Tibial nerve (tissue), 3 donors: ENCODE data around the gene RNF167.

Experiments
- POLR2A ChIP-seq, 2 donors: fragments of 450-650 bp; IDR thresholded peaks; one replicate each; pipeline ENCODE4 v1.6.1; 2017; ENCODE audit warnings: antibody characterized with exemption in 2 of 2, mild to moderate bottlenecking in 2 of 2, moderate library complexity in 2 of 2
- TF ChIP-seq, protein P1 (sequence below), 5 experiments: fragments of 200-600 bp in 3 of 5; fragments of 450-650 bp in 2 of 5; sonication (generic) in 3 of 5; IDR thresholded peaks; one replicate each; pipeline ENCODE4 v1.5.1; 2016 to 2019; ENCODE audit warnings: antibody characterized with exemption in 5 of 5, mild to moderate bottlenecking in 3 of 5, moderate library complexity in 2 of 5

- TF ChIP-seq, protein P1, sequence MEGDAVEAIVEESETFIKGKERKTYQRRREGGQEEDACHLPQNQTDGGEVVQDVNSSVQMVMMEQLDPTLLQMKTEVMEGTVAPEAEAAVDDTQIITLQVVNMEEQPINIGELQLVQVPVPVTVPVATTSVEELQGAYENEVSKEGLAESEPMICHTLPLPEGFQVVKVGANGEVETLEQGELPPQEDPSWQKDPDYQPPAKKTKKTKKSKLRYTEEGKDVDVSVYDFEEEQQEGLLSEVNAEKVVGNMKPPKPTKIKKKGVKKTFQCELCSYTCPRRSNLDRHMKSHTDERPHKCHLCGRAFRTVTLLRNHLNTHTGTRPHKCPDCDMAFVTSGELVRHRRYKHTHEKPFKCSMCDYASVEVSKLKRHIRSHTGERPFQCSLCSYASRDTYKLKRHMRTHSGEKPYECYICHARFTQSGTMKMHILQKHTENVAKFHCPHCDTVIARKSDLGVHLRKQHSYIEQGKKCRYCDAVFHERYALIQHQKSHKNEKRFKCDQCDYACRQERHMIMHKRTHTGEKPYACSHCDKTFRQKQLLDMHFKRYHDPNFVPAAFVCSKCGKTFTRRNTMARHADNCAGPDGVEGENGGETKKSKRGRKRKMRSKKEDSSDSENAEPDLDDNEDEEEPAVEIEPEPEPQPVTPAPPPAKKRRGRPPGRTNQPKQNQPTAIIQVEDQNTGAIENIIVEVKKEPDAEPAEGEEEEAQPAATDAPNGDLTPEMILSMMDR (IDR thresholded peaks at IDR 0.05) = no peak
- TF ChIP-seq POLR2A (IDR thresholded peaks at IDR 0.05) = no peak
These were observed 18.0 kb downstream of the RNF167 start for GRCh38 chr17:4958102-4958501.
